Stimulated activated CD4-positive, alpha-beta T cell treated with anti-CD3 and anti-CD28 coated beads, Interleukin-1b, Interleukin-23, amount 100 ng/mL, for 1 hour (primary cell): ENCODE results near the gene MPO.

Experiments
- DNase-seq, 2 donors: peaks; one replicate each; pipeline ENCODE4 v3.0.0-alpha.2; 2020; ENCODE audit warnings: low read depth in 2 of 2

MPO gene

DNA sequence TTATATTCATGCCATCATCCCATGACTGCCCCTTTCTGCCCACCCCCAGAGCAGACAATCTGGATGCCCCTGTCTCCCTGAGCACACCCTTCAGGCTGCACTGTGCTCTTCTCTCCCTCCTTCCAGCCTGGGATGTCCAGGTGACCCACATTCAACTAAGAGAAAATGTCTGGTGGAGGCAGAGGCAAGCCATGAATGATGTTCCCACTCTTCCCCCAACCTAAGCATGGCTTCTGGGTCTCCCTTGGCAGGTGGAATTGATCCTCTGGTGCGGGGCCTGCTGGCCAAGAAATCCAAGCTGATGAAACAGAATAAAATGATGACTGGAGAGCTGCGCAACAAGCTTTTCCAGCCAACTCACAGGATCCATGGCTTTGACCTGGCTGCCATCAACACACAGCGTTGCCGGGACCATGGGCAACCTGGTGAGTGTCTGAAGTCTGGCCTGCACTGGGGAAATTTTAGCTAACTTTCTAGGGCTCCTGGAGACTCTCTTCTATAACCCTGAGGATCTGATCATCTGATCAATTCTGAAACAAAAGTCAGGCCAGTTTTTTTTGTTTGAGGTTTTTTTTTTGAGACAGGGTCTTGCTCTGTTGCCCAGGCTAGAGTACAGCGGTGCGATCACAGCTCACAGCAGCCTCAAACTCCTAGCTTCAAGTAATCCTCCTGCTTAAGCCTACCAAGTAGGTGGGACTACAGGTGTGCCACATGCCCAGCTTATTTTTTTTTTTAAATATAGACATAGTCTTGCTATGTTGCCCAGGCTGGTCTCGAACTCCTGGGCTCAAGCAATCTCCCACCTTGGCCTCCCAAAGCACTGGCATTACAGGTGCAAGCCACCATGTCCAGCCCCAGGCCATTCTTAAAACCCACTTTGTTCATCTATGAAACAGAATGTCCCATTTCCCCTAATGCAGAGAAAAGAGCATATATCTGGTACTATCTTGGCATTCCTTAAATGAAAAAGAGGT is 14.5 kb downstream of the MPO start:
- DNase-seq = no peak

- DNase-seq = no peak
These were observed 15.5 kb downstream of the MPO start for GRCh38 chr17:58265271-58265670.

DNA sequence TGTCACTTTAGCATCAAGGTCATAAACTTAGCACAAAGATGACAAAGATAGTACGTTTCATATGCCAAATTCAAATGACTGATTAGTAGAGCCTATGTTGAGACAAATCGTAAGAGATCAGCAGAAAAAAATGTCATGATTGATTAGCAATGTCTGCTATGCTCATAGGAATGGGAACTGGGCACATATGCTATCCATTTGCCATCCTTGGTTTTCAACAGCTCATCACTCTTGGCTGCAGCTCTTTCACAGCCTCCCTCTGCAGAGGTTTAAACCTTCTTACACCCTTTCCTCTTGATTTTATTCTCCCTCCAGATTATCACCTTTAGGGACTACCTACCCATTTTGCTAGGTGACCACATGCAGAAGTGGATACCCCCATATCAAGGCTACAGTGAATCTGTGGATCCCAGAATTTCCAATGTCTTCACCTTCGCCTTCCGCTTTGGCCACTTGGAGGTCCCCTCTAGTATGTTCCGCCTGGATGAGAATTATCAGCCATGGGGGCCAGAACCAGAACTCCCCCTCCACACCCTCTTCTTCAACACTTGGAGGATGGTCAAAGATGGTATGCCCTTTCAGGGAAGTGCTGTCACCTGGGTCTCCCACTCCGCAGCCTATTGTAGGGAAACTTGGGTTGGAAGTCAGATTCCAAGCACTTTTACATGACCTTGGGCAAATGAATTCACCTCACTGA is 16.2 kb downstream of the MPO start:
- no peak for DNase-seq

DNA sequence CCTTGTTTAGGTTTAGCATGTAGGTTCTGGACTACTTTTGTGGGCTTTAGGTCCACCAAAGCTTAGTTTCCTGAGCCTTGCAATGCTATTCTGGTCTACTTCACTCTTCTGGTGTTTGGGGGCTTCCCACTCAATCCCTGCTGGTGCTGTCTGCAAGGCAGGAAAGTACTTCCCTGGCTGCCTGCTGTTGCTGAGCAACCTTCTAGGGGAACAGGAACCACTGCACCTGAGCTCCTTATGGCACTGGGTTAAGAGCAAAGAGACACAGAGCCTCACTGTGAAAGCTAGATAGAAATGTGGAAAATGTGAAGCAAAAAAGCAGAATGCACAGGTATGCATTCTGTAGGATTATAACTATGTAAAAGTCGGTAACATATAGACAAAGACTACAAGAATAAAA is 17.0 kb downstream of the MPO start:
- DNase-seq = no peak

DNA sequence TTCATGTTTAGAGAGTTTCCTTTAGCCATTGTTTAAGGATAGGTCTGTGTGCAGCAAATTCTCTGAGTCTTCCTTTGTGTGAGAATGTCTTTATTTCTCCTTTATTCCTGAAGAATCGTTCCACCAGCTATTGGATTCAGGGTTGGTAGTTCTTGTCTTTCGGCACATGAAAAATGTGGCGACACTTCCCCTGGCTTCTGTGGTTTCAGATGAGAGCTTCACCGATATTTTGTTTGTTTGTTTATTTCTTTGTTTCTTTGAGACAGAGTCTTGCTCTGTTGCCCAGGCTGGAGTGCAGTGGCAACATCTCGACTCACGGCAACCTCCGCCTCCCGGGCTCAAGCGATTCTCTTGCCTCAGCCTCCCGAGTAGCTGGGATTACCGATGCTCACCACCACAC is 18.6 kb downstream of the MPO start:
- no peak for DNase-seq

DNA sequence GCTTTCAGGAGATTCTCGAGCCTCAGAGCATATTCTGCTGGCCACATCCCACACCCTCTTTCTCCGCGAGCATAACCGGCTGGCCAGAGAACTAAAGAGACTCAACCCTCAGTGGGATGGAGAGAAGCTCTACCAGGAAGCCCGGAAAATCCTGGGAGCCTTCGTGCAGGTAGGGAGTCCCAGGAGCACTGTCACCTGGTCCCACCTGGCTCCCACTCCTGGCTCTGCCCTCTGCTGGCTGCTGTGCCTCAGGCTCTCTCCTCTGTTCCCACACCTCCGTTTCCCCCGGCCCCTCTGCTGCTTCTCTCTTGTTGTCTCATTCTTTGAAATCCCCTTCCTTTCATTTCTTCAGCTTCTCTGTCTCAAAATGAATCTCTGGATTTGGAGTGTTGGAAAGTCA is 25.9 kb downstream of the MPO start:
- no peak for DNase-seq

GRCh38 chr17:58253082-58253481 is 27.7 kb downstream of the MPO start:
- no peak for DNase-seq

DNA sequence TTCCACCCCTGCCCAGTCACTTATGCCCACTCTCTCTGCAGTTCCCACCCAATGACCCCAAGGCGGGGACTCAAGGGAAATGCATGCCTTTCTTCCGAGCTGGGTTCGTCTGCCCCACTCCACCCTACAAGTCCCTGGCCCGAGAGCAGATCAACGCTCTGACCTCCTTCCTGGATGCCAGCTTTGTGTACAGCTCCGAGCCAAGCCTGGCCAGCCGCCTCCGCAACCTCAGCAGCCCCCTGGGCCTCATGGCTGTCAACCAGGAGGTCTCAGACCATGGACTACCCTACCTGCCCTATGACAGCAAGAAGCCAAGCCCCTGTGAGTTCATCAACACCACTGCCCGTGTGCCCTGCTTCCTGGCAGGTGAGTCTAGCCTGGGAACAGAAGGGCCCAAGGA is 28.6 kb downstream of the MPO start:
- no peak for DNase-seq

DNA sequence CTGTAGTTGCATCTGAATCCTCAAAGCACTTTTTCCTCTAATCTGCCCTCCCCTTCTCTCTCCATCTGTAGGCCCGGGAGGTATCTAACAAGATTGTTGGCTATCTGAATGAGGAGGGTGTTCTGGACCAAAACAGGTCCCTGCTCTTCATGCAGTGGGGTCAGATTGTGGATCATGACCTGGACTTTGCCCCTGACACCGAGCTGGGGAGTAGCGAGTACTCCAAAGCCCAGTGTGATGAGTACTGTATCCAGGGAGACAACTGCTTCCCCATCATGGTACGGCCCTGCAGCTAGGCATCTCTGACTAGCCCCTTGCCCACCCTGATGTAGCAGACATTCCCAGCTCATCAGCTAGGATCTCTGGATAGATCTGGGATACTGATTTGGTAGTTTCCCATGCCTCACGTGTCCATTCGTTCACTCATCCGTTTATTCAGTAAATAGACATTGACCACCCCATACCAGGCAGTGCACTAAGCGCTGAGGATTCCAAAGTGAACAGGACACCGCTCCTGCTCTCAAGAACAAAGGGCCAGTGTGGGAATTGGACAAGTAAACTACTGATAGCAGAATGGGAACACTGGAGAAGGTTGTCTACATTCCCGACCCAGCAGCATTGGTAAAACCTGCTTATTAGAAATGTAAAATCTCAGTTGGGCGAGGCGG is 30.3 kb downstream of the MPO start:
- DNase-seq = no peak

- peak; percentile 46 to 70 for DNase-seq
These were observed 31.2 kb downstream of the MPO start for GRCh38 chr17:58249270-58250133.

DNA sequence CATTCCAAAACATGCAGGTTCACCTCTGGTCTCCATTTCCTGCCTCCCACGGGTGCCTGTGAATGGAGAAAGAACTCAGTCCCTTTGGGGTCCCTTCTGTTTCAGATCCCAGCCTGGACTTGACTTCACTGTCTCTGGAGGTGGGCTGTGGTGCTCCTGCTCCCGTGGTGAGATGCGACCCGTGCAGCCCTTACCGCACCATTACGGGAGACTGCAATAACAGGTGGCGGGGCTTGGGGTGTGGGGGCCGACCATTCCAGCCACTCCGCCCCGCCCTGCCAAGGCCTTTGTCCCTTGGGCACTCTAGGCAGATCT is 31.8 kb downstream of the MPO start:
- no peak for DNase-seq

DNA sequence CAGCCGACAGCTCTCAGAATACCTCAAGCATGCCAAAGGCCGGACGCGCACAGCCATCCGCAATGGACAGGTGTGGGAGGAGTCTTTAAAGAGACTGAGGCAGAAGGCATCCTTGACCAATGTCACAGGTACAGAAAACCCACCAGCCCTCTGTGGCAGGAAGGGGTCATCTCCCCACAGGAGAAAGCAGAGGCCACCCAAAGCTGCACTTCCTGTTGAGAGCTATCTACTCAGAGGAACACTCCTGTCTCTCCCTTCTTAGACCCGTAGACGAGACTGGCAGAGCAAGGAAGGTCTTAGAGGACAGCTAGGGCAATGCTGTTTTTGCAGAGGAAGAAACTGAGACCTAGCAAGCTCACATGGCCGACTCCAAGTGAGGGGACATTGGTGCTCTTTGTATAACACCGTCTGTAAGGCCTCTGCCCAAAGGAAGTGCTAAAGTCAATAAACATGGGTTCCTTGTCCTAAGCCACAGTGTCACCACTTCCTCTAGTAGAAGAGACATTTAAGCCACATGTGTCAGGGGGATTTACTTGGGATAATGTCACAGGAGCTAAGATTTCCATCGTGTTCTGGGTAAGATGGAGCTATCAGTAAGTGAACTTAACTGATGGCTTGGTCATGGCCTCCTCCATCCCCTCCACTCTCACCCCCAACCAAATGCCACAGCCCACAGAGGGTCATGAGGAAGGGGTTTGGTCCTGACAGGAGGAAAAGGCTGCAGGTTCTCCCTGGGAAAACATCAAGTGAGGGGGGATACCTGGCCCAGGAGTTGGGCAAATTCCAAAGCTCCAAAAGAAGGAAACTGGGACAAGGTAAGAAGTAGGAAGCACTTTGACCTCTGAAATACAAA is 33.0 kb downstream of the MPO start:
- DNase-seq = no peak

GRCh38 chr17:58246781-58247180 is 34.0 kb downstream of the MPO start:
- no peak for DNase-seq

DNA sequence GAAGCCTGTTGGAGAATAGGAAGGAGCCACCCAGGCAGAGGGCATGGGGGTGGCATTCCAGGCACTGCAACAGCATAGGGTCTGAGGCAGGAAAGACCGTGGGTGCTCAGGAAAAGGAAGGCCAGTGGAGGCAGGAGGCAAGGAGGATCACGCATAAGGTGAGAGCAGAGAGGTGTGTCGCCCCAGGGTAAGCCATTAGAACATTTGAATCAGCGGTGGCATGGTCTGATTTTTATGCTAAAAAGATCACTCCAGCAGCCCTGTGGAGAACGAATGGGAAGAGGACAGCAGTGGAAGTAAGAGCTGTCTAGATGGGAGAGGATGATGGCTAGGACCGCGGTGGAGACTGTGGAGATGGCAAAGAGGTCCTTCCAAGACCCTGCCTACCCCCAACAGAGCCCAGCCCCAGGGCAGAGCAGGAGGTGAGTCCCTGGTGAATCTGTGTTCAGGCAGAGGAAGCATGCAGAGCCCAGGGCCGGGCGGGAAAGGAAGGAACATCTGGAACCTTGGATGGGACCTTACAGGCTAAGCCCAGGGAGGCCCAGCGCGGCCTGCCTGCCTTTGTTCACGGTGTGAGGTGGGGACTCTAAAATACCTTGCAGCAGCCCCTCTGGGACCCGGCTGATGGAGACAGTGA is 34.5 kb downstream of the MPO start:
- DNase-seq = no peak

DNA sequence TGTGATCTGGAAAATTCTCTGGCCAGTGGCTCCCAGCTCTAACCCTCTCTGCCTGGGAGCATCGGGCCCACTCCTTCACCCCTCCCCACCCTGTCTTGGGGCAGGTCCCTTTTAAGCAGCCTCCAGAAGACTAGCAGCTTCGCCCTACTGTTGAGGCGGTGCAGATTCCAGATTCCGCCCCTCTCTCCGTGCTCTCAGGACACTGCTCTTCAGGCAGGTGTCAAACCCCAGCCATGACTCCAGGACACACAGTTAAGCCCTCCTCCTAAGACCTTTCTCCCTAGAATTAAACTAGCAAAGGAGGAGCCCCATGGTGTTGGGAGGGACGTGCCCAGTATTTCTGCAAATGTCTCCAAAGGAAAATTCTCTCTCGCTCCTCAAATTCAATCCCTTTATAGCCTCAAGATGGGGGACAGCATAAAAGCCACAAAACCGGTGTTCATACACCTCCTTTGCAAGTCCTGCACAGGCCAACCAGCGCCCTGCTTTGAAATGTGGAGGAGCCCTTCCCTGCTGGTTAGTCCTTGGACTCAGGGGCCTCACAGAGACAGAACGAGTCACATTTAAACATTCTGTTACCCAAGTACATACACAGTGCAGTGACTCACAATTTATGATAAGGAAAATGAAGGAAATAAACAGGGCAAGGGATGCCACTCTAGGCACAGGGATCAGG is 35.2 kb downstream of the MPO start:
- no peak for DNase-seq

DNA sequence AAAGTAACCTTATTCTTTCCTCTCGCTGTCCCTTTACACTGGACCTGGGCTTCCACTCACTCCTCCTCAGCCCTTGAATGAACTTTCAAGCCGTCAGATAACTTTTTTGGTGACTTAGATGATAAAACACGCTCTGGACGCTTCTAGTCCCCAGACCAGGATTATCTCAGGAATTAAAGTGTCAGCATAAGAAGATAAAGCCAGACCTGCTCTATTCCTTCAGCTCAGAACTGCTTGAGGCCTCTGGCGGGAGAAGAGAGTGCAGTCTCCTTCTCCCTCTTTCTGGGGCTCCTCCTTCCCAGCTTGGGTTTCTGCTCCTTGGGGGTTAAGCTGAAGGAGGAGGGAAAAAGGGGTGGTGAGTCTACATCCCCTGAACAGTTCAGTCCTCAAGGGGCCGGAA is 35.8 kb downstream of the MPO start:
- DNase-seq = no peak

DNA sequence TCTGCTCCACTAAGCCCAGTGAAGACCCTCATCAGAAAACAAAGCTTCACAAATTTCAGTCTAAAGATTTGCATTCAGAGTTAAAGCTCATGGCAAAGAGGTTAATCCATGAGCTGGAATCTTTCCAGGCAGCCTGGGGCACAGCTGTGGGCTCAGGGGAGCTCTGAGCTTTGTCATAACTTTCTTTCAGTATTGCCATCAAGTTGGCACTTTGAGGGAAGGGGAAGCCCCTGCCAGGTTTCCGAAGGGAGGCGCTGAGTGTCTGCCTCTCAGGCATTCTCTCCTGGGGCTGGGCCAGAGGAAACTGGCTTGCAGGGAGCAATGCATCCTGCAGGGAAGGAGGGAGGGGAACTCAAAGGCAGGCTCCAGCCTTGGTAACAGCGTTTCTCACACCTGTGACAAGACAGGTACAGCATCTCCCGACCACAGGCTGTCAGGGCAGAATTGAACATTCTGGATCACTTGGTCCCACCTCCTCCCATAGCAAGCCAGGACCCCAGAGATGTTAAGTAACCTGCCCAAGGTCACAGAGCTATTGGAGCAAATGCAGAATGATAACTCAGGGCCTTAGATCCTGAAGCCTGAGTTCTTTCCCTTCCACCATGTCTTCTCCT is 38.5 kb downstream of the MPO start:
- DNase-seq = no peak

GRCh38 chr17:58239987-58240386 is 40.7 kb downstream of the MPO start:
- DNase-seq = no peak

DNA sequence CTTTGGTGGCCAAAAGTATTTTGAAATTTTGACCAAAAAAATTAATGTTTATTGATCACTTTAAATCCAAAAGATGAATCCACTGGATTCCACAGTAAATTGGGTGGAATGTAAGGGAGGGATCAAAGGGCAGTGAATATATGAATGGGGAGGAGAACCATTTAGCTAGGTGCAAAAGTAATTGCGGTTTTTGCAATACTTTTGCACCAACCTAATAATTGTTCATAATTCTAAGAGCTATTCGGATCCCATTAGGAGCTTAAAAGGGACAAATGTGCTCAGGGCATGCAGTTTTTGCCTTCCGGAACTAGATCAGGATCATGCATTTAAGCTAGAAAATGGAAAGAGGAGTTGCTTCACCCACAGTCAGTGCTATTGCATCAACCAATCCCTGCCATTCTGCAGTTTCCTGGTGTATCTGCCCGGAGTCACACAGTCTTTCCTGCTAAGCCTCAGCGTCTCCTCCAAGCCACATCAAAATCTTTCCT is 42.5 kb downstream of the MPO start, which contains the start of gene LPO:
Gene LPO (plus strand): TSS at position 438 of the 488 bp plus-strand sequence. CDS start 4,396 bp downstream, outside the sequence.
- DNase-seq = no peak
